NAMALWA (cell line): ENCODE measurements around the gene TUBB1.
A peak's percentile ranks its signal among the peaks of the same experiment; 100 is the strongest.
"Not testable (repeated sequence)": the region's sequence is repeated elsewhere in the genome, so short reads cannot be mapped to it uniquely, and the experiment has no call there.

Source experiments
- DNase-seq: peaks from one replicate; pipeline ENCODE4 v3.0.0-alpha.2; 2015; ENCODE audit warnings: low spot score

Gene TUBB1

GRCh38 chr20:59020938-59021551 is 1.8 kb downstream of the TUBB1 start:
- DNase-seq: no peak

GRCh38 chr20:59022754-59023153 is 3.5 kb downstream of the TUBB1 start:
- no peak for DNase-seq

- no peak for DNase-seq
These were observed 4.4 kb downstream of the TUBB1 start for GRCh38 chr20:59023616-59024015.

GRCh38 chr20:59024111-59024530 is 4.9 kb downstream of the TUBB1 start:
- DNase-seq: no peak

- DNase-seq: no peak
These were observed 5.9 kb downstream of the TUBB1 start for GRCh38 chr20:59025086-59025485.

- DNase-seq: no peak
These were observed 6.3 kb downstream of the TUBB1 start for GRCh38 chr20:59025511-59025910.

- DNase-seq: no peak
These were observed 7.9 kb downstream of the TUBB1 start for GRCh38 chr20:59026904-59027740.

- no peak for DNase-seq
These were observed 8.6 kb downstream of the TUBB1 start for GRCh38 chr20:59027741-59028320.

GRCh38 chr20:59028812-59029211 is 9.6 kb downstream of the TUBB1 start:
- DNase-seq: no peak

GRCh38 chr20:59030911-59031563 is 11.8 kb downstream of the TUBB1 start:
- no peak for DNase-seq

- DNase-seq: peak; percentile 43
These were observed 12.4 kb downstream of the TUBB1 start for GRCh38 chr20:59031564-59032022.

GRCh38 chr20:59032023-59032712 is 12.9 kb downstream of the TUBB1 start, which contains the start of gene ATP5F1E:
ATP5F1E (minus strand) TSS chr20:59032335; CDS start chr20:59032251, 84 bp downstream.
- peak; percentile 97 for DNase-seq

GRCh38 chr20:59032713-59033059 is 13.5 kb downstream of the TUBB1 start:
- DNase-seq: no peak

GRCh38 chr20:59033093-59033492 is 13.9 kb downstream of the TUBB1 start:
- DNase-seq: no peak

- no peak for DNase-seq
These were observed 14.5 kb downstream of the TUBB1 start for GRCh38 chr20:59033616-59034165.

- DNase-seq: no peak
These were observed 16.2 kb downstream of the TUBB1 start for GRCh38 chr20:59035381-59035780.

GRCh38 chr20:59037386-59037785 is 18.2 kb downstream of the TUBB1 start:
- DNase-seq: no peak

GRCh38 chr20:59039233-59039632 is 20.0 kb downstream of the TUBB1 start:
- no peak for DNase-seq

- no peak for DNase-seq
These were observed 21.4 kb downstream of the TUBB1 start for GRCh38 chr20:59040667-59041066.

GRCh38 chr20:59041487-59041886 is 22.3 kb downstream of the TUBB1 start:
- DNase-seq: not testable (repeated sequence)

GRCh38 chr20:59042151-59042795 is 23.0 kb downstream of the TUBB1 start, which contains the start of gene PRELID3B:
PRELID3B (minus strand) TSS chr20:59042786; CDS start chr20:59042730, 56 bp downstream.
- DNase-seq: peak; percentile 37
